Measurements from ENCODE around the gene PM20D1.

GRCh38 chr1:205785446-205785845, 64.5 kb downstream of the PM20D1 start:
- no peak for TF ChIP-seq CTCF (IDR thresholded peaks at IDR 0.05)
- no peak for TF ChIP-seq HMGXB4 (CRISPR knock-in tag; IDR thresholded peaks at IDR 0.05)
- no peak for TF ChIP-seq ZNF423 (CRISPR knock-in tag; IDR thresholded peaks at IDR 0.05)
- TF ChIP-seq ZNF532 (CRISPR knock-in tag; IDR thresholded peaks at IDR 0.05; ENCODE audit: borderline replicate concordance): no peak
- no peak for TF ChIP-seq ATF3 (CRISPR knock-in tag; conservative IDR thresholded peaks at IDR 0.05)
- no peak for TF ChIP-seq ZNF232 (CRISPR knock-in tag; IDR thresholded peaks at IDR 0.05)
- TF ChIP-seq NFYB (CRISPR knock-in tag; conservative IDR thresholded peaks at IDR 0.05; ENCODE audit: low read depth): no peak
- TF ChIP-seq ZNF281 (CRISPR knock-in tag; IDR thresholded peaks at IDR 0.05): no peak
- TF ChIP-seq CREB1 (CRISPR knock-in tag; IDR thresholded peaks at IDR 0.05): no peak
- TF ChIP-seq ELF4 (CRISPR knock-in tag; IDR thresholded peaks at IDR 0.05; ENCODE audit: low read depth): no peak
- TF ChIP-seq ZBTB43 (CRISPR knock-in tag; IDR thresholded peaks at IDR 0.05): no peak
- TF ChIP-seq ATF1 (CRISPR knock-in tag; IDR thresholded peaks at IDR 0.05): no peak
- TF ChIP-seq PREB (CRISPR knock-in tag; IDR thresholded peaks at IDR 0.05; ENCODE audit: borderline replicate concordance): no peak

Measured in WTC11 (cell line).